ENCODE results near the gene SLBP.
A peak's percentile ranks its signal among the peaks of the same experiment; 100 is the strongest.

Gene SLBP

GRCh38 chr4:1727117-1728031, 15.3 kb upstream of the SLBP start:
- FAIRE-seq, result no peak
- TF ChIP-seq CTCF (IDR thresholded peaks at IDR 0.05; ENCODE audit: insufficient read depth, missing control alignments), result no peak
- no peak for DNase-seq (ENCODE audit: insufficient read length, low spot score)

GRCh38 chr4:1726146-1726934, 14.2 kb upstream of the SLBP start:
- FAIRE-seq (peak; percentile 53), DNase-seq (ENCODE audit: insufficient read length, low spot score) (peak; percentile 84)
- peak; percentile 96 for TF ChIP-seq CTCF (IDR thresholded peaks at IDR 0.05; ENCODE audit: insufficient read depth, missing control alignments)

GRCh38 chr4:1725521-1725920, 13.4 kb upstream of the SLBP start:
- no peak for TF ChIP-seq CTCF (IDR thresholded peaks at IDR 0.05; ENCODE audit: insufficient read depth, missing control alignments)
- DNase-seq (ENCODE audit: insufficient read length, low spot score), result no peak
- no peak for FAIRE-seq

- no peak for TF ChIP-seq CTCF (IDR thresholded peaks at IDR 0.05; ENCODE audit: insufficient read depth, missing control alignments)
- no peak for DNase-seq (ENCODE audit: insufficient read length, low spot score)
These were observed 11.1 kb upstream of the SLBP start for GRCh38 chr4:1723131-1723801.

GRCh38 chr4:1722551-1723118, 10.5 kb upstream of the SLBP start:
- FAIRE-seq, result no peak
- no peak for DNase-seq (ENCODE audit: insufficient read length, low spot score)
- no peak for TF ChIP-seq CTCF (IDR thresholded peaks at IDR 0.05; ENCODE audit: insufficient read depth, missing control alignments)

More at GRCh38 chr4:1723131-1723801, 11.1 kb upstream of the SLBP start:
- FAIRE-seq, result no peak

- FAIRE-seq (no peak), DNase-seq (ENCODE audit: insufficient read length, low spot score) (no peak)
- no peak for TF ChIP-seq CTCF (IDR thresholded peaks at IDR 0.05; ENCODE audit: insufficient read depth, missing control alignments)
These were observed 9.8 kb upstream of the SLBP start for GRCh38 chr4:1721666-1722550.
